KMS-11 (cell line): ENCODE measurements around the gene DNAJB12.

Source experiments
- H2AFZ ChIP-seq: fragments of 200-600 bp; sonication (generic); 2 replicates; pipeline ENCODE4 v1.6.1; 2016; ENCODE audit warnings: antibody characterized with exemption, mixed run types, low read depth
- H3K27ac ChIP-seq: fragments of 200-600 bp; sonication (generic); 2 replicates; pipeline ENCODE4 v1.6.1; 2016; ENCODE audit warnings: mild to moderate bottlenecking, mixed run types
- H3K27me3 ChIP-seq: fragments of 200-600 bp; sonication (generic); 2 replicates; pipeline ENCODE4 v1.6.1; 2017; ENCODE audit warnings: mild to moderate bottlenecking, low read depth, mixed run types, moderate library complexity; ENCODE audit not compliant: insufficient read depth
- H3K36me3 ChIP-seq: fragments of 200-600 bp; sonication (generic); 2 replicates; pipeline ENCODE4 v1.6.1; 2017; ENCODE audit warnings: mild to moderate bottlenecking, mixed run types; ENCODE audit not compliant: insufficient read depth
- H3K4me1 ChIP-seq: fragments of 200-600 bp; sonication (generic); 2 replicates; pipeline ENCODE4 v1.6.1; 2016; ENCODE audit warnings: mild to moderate bottlenecking, low read depth, mixed run types; ENCODE audit not compliant: poor library complexity, severe bottlenecking
- H3K4me2 ChIP-seq: fragments of 200-600 bp; sonication (generic); 2 replicates; pipeline ENCODE4 v1.7.0; 2016; ENCODE audit warnings: mild to moderate bottlenecking, mixed run types
- H3K4me3 ChIP-seq: fragments of 200-600 bp; sonication (generic); IDR thresholded peaks from 2 replicates; pipeline ENCODE4 v1.6.1; 2017; ENCODE audit warnings: low read depth, low read length, mixed read lengths; ENCODE audit not compliant: insufficient read depth
- H3K79me2 ChIP-seq: fragments of 200-600 bp; sonication (generic); 2 replicates; pipeline ENCODE4 v1.6.1; 2016; ENCODE audit warnings: low read depth, mixed run types; ENCODE audit not compliant: insufficient read depth
- H3K9ac ChIP-seq: fragments of 200-600 bp; sonication (generic); 2 replicates; pipeline ENCODE4 v1.6.1; 2016; ENCODE audit warnings: mild to moderate bottlenecking, mixed run types
- H4K20me1 ChIP-seq: fragments of 200-600 bp; sonication (generic); 2 replicates; pipeline ENCODE4 v1.6.1; 2016; ENCODE audit warnings: mild to moderate bottlenecking, mixed run types; ENCODE audit not compliant: insufficient read depth
- CTCF ChIP-seq: fragments of 200-600 bp; sonication (generic); conservative IDR thresholded peaks from 2 replicates; pipeline ENCODE4 v1.6.1; 2017; ENCODE audit warnings: low read depth, mild to moderate bottlenecking, antibody characterized with exemption, low read length, moderate library complexity, mixed read lengths

DNAJB12 gene

GRCh38 chr10:72315054-72315453 is 39.7 kb downstream of the DNAJB12 start:
- H3K9ac ChIP-seq = no peak overlapping the region
- no peaks in the 10 kb centered on the region for H4K20me1 ChIP-seq
- peaks cover 47% of the 10 kb centered on the region for H3K4me1 ChIP-seq
- H3K4me3 ChIP-seq = no peak overlapping the region
- no peak overlapping the region for H3K27ac ChIP-seq
- H3K4me2 ChIP-seq = no peak overlapping the region
- no peaks in the 10 kb centered on the region for H3K27me3 ChIP-seq
- H3K79me2 ChIP-seq = no peaks in the 10 kb centered on the region
- TF ChIP-seq CTCF = no peak
- H2AFZ ChIP-seq = no peak overlapping the region
- no peaks in the 10 kb centered on the region for H3K36me3 ChIP-seq

- H3K27me3 ChIP-seq = no peaks in the 10 kb centered on the region
- H3K9ac ChIP-seq = no peak overlapping the region
- no peak for TF ChIP-seq CTCF
- no peak overlapping the region for H3K4me3 ChIP-seq
- peaks cover 45% of the 10 kb centered on the region for H3K4me1 ChIP-seq
- no peaks in the 10 kb centered on the region for H3K79me2 ChIP-seq
- no peak overlapping the region for H3K27ac ChIP-seq
- no peaks in the 10 kb centered on the region for H3K36me3 ChIP-seq
- H2AFZ ChIP-seq = no peak overlapping the region
- H4K20me1 ChIP-seq = no peaks in the 10 kb centered on the region
- no peak overlapping the region for H3K4me2 ChIP-seq
Measured at GRCh38 chr10:72314263-72314662, 40.5 kb downstream of the DNAJB12 start.

GRCh38 chr10:72312865-72313391 is 41.8 kb downstream of the DNAJB12 start:
- no peak for TF ChIP-seq CTCF
- no peak overlapping the region for H2AFZ ChIP-seq
- peaks cover 42% of the 10 kb centered on the region for H3K4me1 ChIP-seq
- no peaks in the 10 kb centered on the region for H3K27me3 ChIP-seq
- H4K20me1 ChIP-seq = no peaks in the 10 kb centered on the region
- H3K9ac ChIP-seq = no peak overlapping the region
- no peaks in the 10 kb centered on the region for H3K79me2 ChIP-seq
- H3K27ac ChIP-seq = no peak overlapping the region
- H3K4me3 ChIP-seq = no peak overlapping the region
- no peak overlapping the region for H3K4me2 ChIP-seq
- H3K36me3 ChIP-seq = no peaks in the 10 kb centered on the region

GRCh38 chr10:72311667-72312066 is 43.1 kb downstream of the DNAJB12 start:
- Histone ChIP-seq H3K79me2 (no peaks in the 10 kb centered on the region), H3K27ac (no peak overlapping the region), H3K4me1 (peaks cover 32% of the 10 kb centered on the region), H3K27me3 (no peaks in the 10 kb centered on the region), H3K36me3 (no peaks in the 10 kb centered on the region), H2AFZ (no peak overlapping the region), H4K20me1 (no peaks in the 10 kb centered on the region), H3K4me2 (no peak overlapping the region), H3K4me3 (no peak overlapping the region), H3K9ac (no peak overlapping the region)
- no peak for TF ChIP-seq CTCF

- Histone ChIP-seq H2AFZ (no peak overlapping the region), H3K36me3 (no peaks in the 10 kb centered on the region), H3K4me2 (no peak overlapping the region), H3K79me2 (no peaks in the 10 kb centered on the region), H3K4me3 (no peak overlapping the region), H3K9ac (no peak overlapping the region), H4K20me1 (no peaks in the 10 kb centered on the region), H3K4me1 (peaks cover 32% of the 10 kb centered on the region), H3K27ac (no peak overlapping the region), H3K27me3 (no peaks in the 10 kb centered on the region)
- no peak for TF ChIP-seq CTCF
Measured at GRCh38 chr10:72310636-72311035, 44.1 kb downstream of the DNAJB12 start.
